SJCRH30 (cell line): ENCODE measurements around the gene CBLN1. TPM values are rescaled to one million over a fixed set of nuclear protein-coding genes. Genes with fewer than 3 reads are reported as not detected.

Source experiments
- DNase-seq, 2 experiments: peaks; one replicate each; pipeline ENCODE4 v3.0.0-alpha.2; 2015 to 2020
- H3K27ac ChIP-seq: fragments of 250-450 bp; sonication (Bioruptor Pico); 2 replicates; pipeline ENCODE4 v1.5.1; 2020; ENCODE audit warnings: mild to moderate bottlenecking, moderate library complexity
- H3K27me3 ChIP-seq: fragments of 250-450 bp; sonication (Bioruptor Pico); 2 replicates; pipeline ENCODE4 v1.5.1; 2020; ENCODE audit warnings: mild to moderate bottlenecking, moderate library complexity
- H3K36me3 ChIP-seq: fragments of 250-450 bp; sonication (Bioruptor Pico); 2 replicates; pipeline ENCODE4 v1.5.1; 2020; ENCODE audit warnings: mild to moderate bottlenecking, moderate library complexity
- H3K4me1 ChIP-seq: fragments of 250-450 bp; sonication (Bioruptor Pico); 2 replicates; pipeline ENCODE4 v1.5.1; 2020; ENCODE audit warnings: mild to moderate bottlenecking, moderate library complexity
- H3K4me3 ChIP-seq: fragments of 250-450 bp; sonication (Bioruptor Pico); 2 replicates; pipeline ENCODE4 v1.5.1; 2020; ENCODE audit warnings: mild to moderate bottlenecking, moderate library complexity
- H3K9me3 ChIP-seq: fragments of 250-450 bp; sonication (Bioruptor Pico); replicated peaks from 2 replicates; pipeline ENCODE4 v1.5.1; 2020; ENCODE audit warnings: mild to moderate bottlenecking, moderate library complexity
- total RNA-seq: library from RNA; depleted of rRNA; stranded (reverse); fragments of >200 nt; shearing (Covaris generic); gene quantifications from 2 replicates; pipeline ENCODE4 v1.2.3, GENCODE V29; 2014; rRNA removed

Gene CBLN1
- not detected in 2 replicates for total RNA-seq

DNA sequence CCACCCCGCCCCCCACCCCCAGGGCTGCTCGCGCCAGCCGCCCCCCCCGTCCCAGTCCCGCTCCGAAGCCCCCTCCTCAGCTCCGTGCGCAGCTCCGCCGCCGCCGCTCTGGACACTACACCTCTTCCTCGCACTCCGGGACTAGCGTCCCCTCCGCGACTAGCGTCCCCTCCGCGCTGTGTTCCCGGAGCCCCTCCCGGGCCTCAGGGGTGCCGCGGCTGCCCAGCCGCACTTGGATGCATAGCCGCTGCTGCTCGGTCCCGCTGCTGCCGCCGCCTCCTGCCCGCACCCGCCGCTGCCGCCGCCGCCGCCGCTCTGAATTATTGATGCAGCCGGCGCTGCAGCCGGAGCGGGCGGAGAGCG is at the start of gene CBLN1:
Gene CBLN1 (minus strand): TSS at position 359 of the 363 bp plus-strand sequence. CDS start 373 bp downstream, outside the sequence.
- no peak within 1 kb of the TSS for H3K27ac ChIP-seq
- no peaks in the 10 kb centered on the region for H3K9me3 ChIP-seq
- no peaks in the 10 kb centered on the region for H3K27me3 ChIP-seq
- no peak for DNase-seq
- H3K4me1 ChIP-seq: no peaks in the 10 kb centered on the region
- no peak within 1 kb of the TSS for H3K4me3 ChIP-seq
- no peaks in the 10 kb centered on the region for H3K36me3 ChIP-seq

DNA sequence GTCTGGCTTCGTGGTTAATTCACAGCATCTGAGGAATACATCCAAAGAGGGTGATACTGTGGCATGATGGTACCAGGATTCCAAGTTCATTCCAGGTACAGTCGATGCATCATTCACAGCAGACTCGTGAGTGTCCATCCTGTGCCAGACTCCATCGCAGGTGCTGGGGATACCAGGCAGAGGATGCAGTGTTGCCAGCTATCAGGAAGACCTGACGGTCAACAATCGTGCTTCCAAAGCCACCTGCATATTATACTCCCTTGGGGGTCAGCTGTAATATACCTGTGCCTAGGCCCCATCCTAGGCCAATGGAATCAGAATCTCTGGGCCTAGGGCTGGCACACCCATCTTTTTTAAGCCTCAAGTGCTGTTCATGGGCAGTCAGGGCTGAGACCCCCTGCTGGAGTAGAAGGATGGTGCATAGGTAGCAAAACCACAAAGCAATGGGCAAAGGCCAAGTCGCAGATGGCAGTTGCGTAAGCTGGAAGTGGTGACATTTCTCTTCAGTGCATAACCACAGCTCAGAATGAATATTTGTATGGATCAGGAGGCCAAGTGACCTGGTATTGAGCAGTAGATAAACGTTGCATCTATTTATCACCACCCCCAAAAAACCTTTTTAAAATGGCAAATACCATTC is 49.0 kb upstream of the CBLN1 start:
- DNase-seq: no peak
- Histone ChIP-seq H3K4me1 (no peaks in the 10 kb centered on the region), H3K4me3 (no peak overlapping the region), H3K9me3 (no peaks in the 10 kb centered on the region), H3K27ac (no peak overlapping the region), H3K27me3 (no peaks in the 10 kb centered on the region), H3K36me3 (no peaks in the 10 kb centered on the region)

DNA sequence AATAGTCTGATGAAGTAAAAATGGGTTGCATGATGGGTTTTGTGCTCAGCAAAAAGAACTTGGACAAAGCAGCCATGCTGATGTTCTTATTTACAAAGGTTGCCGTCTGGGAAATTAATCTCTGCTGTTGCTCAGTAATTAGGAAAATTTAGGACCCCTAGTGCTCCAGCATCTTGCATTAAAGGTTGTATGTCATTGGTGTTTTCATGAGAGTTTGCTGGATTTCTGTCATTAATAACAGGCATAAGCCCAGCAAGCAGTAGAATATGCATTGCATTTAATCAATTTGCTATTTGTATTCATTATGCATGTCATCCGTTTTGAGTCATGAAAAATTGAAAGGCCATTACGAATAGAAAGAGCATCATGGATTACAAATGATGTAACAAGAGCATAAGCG is 46.7 kb upstream of the CBLN1 start:
- H3K27ac ChIP-seq: no peak overlapping the region
- no peaks in the 10 kb centered on the region for H3K4me1 ChIP-seq

DNA sequence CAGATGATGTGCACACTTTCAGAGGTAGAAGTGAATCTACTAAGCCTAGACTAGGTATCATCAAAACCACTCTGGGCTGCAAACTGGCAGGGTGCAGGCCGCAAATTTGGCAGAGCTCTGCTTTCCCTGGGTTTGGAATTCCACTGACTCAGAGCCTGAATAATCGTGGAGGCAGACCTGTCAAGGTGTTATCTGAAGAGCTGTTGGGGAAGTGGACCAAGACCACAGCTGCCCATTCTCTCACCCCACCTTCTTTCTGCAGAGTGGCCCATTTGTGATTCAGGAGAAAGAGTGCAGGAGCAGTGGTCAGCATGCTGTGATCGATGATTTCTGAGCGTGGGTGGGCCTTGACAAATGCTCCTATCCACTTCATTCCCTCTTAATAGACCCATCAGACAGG is 45.8 kb upstream of the CBLN1 start:
- Histone ChIP-seq H3K27ac (no peak overlapping the region), H3K27me3 (0 out of 2 replicates have a peak, but pooled peaks cover 5% of the 10 kb centered on the region), H3K36me3 (no peaks in the 10 kb centered on the region), H3K4me3 (no peak overlapping the region), H3K4me1 (no peaks in the 10 kb centered on the region), H3K9me3 (no peaks in the 10 kb centered on the region)
- no peak for DNase-seq

More for the DNA sequence above, 46.7 kb upstream of the CBLN1 start:
- H3K4me3 ChIP-seq: no peak overlapping the region
- no peaks in the 10 kb centered on the region for H3K9me3 ChIP-seq
- 0 out of 2 replicates have a peak, but pooled peaks cover 5% of the 10 kb centered on the region for H3K27me3 ChIP-seq
- DNase-seq: no peak
- no peaks in the 10 kb centered on the region for H3K36me3 ChIP-seq

DNA sequence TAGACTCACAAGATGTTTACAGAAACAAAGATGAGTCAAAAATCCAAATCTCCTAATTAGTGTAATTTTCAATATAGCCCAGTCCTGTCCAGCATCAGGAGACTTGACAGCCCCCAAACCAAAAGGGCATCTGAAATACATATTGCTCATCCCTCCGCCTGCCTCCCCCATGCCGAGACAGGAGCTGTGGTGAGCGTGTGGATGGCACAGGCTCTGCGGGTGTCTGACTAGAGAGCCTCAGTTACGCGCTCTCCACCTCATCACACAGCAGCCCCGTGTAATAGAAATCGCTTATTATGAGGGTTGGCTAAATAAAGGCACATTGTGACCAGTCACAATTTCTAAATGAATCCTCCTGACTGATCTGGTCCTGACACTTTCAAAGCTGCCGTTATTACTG is 43.1 kb upstream of the CBLN1 start:
- H3K4me1 ChIP-seq: no peaks in the 10 kb centered on the region
- DNase-seq: no peak
- H3K36me3 ChIP-seq: no peaks in the 10 kb centered on the region
- H3K27me3 ChIP-seq: 0 out of 2 replicates have a peak, but pooled peaks cover 5% of the 10 kb centered on the region
- no peak overlapping the region for H3K27ac ChIP-seq
- no peaks in the 10 kb centered on the region for H3K9me3 ChIP-seq
- no peak overlapping the region for H3K4me3 ChIP-seq

DNA sequence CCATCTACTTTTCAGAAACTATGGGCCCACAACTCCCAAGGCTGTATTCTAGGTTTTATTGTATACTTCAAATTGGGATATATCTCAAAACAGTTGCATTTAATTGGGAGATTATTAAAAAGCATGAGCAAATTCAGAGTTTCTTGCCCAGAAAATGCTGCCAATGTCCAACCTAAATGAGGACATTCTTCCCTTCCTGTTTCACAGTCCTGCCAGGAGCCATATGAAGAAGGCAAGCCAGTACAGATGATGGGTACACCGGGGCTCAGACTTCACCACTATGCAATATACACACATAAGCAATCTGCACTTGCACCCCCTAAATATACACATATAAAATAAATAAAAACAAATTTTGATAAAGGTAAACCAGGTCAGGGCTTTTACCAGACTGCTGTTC is 34.0 kb upstream of the CBLN1 start:
- H3K36me3 ChIP-seq: no peaks in the 10 kb centered on the region

DNA sequence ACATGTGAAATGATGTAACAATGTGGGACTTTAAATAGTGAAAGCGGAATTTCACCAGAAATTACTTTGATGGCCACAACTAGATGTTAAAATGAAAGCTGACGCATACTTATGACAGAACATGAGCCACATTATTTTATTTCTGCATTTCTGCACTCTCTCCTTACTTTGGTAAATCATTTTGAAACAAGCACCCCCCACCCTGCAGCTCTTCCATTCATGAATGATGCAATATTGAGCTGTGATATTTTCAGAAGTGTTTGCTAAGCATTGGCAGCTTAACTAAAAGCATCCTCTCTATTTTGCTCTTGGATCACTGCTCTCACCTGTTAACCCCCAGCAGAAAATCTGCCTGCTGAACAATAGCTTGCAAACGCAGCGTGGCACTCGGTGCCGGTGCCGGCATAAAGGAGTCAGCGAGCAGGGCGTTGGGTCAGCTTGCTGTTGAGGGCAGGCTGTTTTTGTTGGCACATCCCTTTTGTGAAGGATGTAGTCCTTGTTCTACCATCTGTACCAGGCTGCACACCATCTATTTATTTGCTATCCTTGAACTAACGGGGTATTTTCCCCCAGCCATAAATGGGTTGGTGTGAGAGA is 30.8 kb upstream of the CBLN1 start:
- no peak for DNase-seq
- no peaks in the 10 kb centered on the region for H3K9me3 ChIP-seq
- no peak overlapping the region for H3K27ac ChIP-seq
- H3K4me3 ChIP-seq: no peak overlapping the region
- 0 out of 2 replicates have a peak, but pooled peaks cover 7% of the 10 kb centered on the region for H3K27me3 ChIP-seq
- no peaks in the 10 kb centered on the region for H3K4me1 ChIP-seq
- H3K36me3 ChIP-seq: no peaks in the 10 kb centered on the region

More for the DNA sequence above, 34.0 kb upstream of the CBLN1 start:
- DNase-seq: no peak
- Histone ChIP-seq H3K4me1 (no peaks in the 10 kb centered on the region), H3K27me3 (0 out of 2 replicates have a peak, but pooled peaks cover 7% of the 10 kb centered on the region), H3K4me3 (no peak overlapping the region), H3K9me3 (no peaks in the 10 kb centered on the region), H3K27ac (no peak overlapping the region)

DNA sequence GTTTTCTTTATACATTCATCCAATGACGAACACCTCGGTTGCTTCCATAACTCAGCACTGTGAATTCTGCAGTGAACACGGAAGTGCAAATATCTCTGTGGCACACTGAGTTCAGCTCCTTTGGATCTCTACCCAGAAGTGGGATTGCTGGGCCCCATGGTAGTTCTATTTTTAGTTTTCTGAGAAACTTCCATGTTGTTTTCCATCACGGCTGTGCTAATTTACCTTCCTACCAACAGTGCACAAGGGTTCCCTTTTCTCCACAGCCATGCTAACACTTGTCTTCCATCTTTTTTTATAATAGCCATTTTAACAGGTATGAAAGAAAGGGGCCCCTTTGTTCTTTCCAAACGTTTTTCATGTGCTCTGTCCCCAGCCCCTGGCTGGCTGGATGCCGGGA is 30.2 kb upstream of the CBLN1 start:
- Histone ChIP-seq H3K27me3 (0 out of 2 replicates have a peak, but pooled peaks cover 4% of the 10 kb centered on the region), H3K4me1 (no peaks in the 10 kb centered on the region)
- DNase-seq: no peak

DNA sequence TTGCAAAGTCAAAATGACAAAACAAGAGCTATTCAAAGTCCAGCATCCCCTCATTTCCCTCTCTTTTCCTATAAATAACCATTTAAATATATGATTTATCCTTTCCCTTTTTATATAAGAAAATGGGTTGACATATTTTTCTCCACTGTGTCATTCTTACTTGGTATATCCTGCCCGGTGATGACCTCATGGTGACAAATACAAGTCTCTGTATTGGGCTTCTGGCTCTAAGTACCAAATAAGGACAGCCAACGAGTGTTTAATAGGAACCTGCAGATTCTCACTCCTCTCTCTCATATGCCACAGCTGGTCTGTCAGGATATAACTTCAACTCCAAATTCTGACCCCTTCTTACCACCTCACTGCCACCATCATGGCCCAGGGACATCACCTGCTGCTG is 25.5 kb upstream of the CBLN1 start:
- Histone ChIP-seq H3K9me3 (no peaks in the 10 kb centered on the region), H3K36me3 (no peaks in the 10 kb centered on the region), H3K4me3 (no peak overlapping the region), H3K4me1 (no peaks in the 10 kb centered on the region), H3K27ac (no peak overlapping the region), H3K27me3 (0 out of 2 replicates have a peak, but pooled peaks cover 4% of the 10 kb centered on the region)
- no peak for DNase-seq

More for the DNA sequence above, 30.2 kb upstream of the CBLN1 start:
- H3K4me3 ChIP-seq: no peak overlapping the region
- H3K9me3 ChIP-seq: no peaks in the 10 kb centered on the region
- H3K27ac ChIP-seq: no peak overlapping the region
- H3K36me3 ChIP-seq: no peaks in the 10 kb centered on the region

DNA sequence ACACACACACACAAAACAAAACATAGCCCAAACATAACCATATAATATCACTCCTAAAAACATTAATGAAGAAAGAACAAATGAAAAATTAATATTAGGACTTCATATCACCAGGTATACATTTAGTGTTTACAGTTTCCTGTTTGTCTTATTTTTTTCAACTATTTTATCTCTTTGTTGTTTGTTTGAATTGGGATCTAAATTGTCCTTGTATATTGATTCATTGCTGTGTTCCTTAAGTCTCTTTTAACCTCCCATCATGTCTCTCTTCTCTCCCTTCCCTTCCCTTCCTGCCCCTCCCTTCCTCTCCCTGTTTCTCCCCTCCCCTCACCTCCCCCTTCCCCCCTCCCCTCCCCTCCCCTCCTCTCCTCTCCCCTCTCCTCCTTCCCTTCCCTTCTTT is 23.8 kb upstream of the CBLN1 start:
- Histone ChIP-seq H3K9me3 (no peaks in the 10 kb centered on the region), H3K27ac (no peak overlapping the region), H3K27me3 (no peaks in the 10 kb centered on the region), H3K4me1 (no peaks in the 10 kb centered on the region), H3K36me3 (no peaks in the 10 kb centered on the region), H3K4me3 (no peak overlapping the region)
- DNase-seq: no peak

DNA sequence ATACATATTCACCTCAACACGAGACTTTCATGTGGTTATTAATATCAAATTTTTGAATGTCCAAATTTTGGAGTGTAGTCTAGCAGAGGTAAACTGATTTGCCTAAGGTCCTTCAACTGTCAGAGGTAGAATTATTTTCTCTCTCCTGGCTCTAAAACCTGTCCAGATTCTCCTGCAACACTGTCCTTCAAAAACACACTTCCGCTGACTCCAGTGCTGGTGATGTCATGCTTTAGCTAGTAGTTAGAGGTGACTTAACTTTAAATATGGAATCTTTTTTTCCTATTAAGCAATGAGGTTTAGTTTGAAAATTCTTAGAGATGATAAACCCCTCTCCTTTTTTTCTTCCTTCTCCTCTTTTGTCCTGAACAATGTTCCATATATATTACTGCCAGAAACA is 10.8 kb upstream of the CBLN1 start:
- H3K27ac ChIP-seq: no peak overlapping the region
- no peak overlapping the region for H3K4me3 ChIP-seq
- no peaks in the 10 kb centered on the region for H3K4me1 ChIP-seq
- no peaks in the 10 kb centered on the region for H3K36me3 ChIP-seq
- no peaks in the 10 kb centered on the region for H3K27me3 ChIP-seq
- no peaks in the 10 kb centered on the region for H3K9me3 ChIP-seq
- no peak for DNase-seq

DNA sequence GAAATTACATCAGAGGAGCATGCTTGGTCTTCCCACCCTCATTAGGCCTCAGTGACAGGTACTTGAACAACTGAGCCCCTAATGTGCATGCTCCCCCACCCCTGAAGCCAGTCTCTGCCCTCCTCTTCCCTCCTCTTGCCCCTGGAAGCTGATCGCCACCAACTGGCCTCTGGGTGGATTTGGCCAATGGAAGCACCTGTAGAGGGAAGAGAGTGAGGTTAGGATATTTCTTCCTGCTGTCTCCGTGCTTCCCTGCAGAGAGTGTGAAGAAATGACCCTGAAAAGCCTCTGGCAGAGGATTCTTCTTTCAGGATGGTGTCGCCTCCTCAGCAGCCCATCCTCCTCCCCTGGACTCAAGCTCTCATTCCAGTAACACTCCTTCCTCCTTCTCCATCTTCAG is 5.9 kb upstream of the CBLN1 start:
- DNase-seq: no peak
- no peak overlapping the region for H3K27ac ChIP-seq
- no peaks in the 10 kb centered on the region for H3K36me3 ChIP-seq
- H3K4me3 ChIP-seq: no peak overlapping the region
- H3K9me3 ChIP-seq: no peaks in the 10 kb centered on the region
- H3K4me1 ChIP-seq: no peaks in the 10 kb centered on the region
- H3K27me3 ChIP-seq: no peaks in the 10 kb centered on the region

DNA sequence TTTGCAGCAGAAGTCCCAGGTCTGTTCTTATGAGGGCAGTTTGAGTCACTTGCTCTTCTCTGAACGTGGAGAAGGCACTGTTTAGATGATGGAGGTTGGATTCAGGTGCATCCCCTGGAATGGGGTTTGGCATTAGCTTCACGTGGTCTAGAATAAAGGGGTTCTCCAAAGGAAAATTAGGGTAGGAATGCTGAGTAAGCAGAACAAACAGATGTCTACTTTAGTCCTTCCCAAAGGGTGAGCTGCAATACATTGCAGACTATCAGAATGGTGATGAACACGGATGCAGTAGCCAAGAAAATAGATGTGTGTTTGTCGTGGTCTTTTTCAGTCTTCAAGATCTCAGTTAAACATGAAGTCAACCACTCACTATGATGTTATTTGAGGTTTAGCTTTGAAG is 3.3 kb upstream of the CBLN1 start:
- H3K27me3 ChIP-seq: no peaks in the 10 kb centered on the region
- DNase-seq: no peak

DNA sequence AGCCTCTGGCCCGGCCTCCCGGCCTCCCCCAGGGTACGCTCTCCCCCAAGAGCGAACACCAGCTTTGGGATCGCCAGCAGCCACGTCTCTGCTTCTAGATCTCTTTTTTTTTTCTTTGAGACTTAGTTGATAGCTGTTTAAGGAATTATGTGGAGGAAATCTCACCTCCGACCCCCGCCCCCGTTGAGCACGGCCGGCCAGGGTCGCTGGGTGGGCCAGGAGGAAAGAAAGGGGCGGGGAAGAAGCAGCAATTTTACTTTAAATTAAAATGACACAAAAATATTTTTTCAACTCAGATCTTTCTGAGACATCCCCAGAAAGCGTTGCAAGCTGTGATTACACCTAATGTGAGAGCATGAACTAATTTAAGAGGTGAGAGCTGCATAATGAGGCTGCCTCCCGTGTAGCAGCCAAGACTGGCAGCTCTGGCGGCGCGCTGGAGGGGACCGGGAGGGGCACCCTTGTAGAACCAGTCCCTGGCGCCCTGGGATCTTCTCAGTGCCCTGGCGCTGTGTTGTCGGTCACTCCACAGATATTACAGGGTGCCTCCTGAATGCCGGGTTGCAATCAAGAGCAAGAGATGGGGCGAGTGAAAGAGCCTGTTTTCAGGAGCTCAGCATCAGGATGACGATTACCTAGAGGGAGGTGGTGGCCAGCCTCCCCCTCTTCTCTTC is 1.9 kb upstream of the CBLN1 start:
- H3K36me3 ChIP-seq: no peaks in the 10 kb centered on the region
- H3K4me1 ChIP-seq: no peaks in the 10 kb centered on the region
- no peak for DNase-seq
- no peaks in the 10 kb centered on the region for H3K27me3 ChIP-seq
- H3K4me3 ChIP-seq: no peak overlapping the region
- H3K9me3 ChIP-seq: no peaks in the 10 kb centered on the region
- H3K27ac ChIP-seq: no peak overlapping the region

More for the DNA sequence above, 3.3 kb upstream of the CBLN1 start:
- H3K27ac ChIP-seq: no peak overlapping the region
- no peak overlapping the region for H3K4me3 ChIP-seq
- no peaks in the 10 kb centered on the region for H3K9me3 ChIP-seq
- no peaks in the 10 kb centered on the region for H3K36me3 ChIP-seq
- no peaks in the 10 kb centered on the region for H3K4me1 ChIP-seq

DNA sequence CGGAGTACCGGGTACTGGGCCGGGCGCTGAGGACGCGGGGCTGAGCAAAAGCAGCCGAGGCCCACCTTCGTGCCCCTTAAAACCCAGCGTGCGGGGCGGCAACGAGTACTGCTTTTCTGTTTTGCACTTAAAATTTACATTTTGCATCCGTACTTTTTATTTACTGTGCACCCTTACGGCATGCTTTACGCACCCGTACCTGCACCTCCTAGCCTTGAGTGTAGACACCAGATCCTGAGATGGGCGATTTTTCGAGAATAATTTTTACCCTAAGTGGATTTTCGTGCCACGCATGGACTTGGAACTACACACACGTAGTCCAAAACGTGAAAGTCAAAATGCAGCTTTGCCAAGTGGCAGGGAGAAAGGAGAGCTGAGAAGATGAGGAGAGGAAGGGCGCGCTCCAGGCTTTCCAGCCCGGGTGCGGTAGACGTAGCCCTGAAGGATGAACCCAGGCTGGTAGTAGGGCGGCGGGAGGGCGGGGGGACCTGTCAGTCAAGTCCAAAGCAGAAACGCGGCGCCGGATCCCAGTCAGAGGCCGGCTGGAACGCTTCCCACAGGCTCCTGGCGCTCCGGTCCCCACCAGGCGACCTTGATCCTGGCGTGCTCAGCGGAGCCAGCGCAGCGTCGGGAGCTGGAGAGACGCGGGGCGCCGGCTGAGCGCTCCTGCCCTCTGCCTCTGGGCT is 1.2 kb upstream of the CBLN1 start:
- Histone ChIP-seq H3K36me3 (no peaks in the 10 kb centered on the region), H3K4me1 (no peaks in the 10 kb centered on the region), H3K27ac (no peak overlapping the region), H3K27me3 (no peaks in the 10 kb centered on the region), H3K4me3 (no peak overlapping the region), H3K9me3 (no peaks in the 10 kb centered on the region)
- no peak for DNase-seq
